WERI-Rb-1 (cell line): ENCODE data around the gene DDX41.

Experiments
- DNase-seq: peaks from one replicate; pipeline ENCODE4 v3.0.0-alpha.2; 2020
- H3K27ac ChIP-seq: fragments of 250-450 bp; sonication (Bioruptor Pico); 2 replicates; pipeline ENCODE4 v1.5.1; 2020; ENCODE audit warnings: mild to moderate bottlenecking, moderate library complexity
- H3K27me3 ChIP-seq: fragments of 250-450 bp; sonication (Bioruptor Pico); 2 replicates; pipeline ENCODE4 v1.5.1; 2021; ENCODE audit warnings: mild to moderate bottlenecking, low read depth, moderate library complexity; ENCODE audit not compliant: insufficient read depth, severe bottlenecking
- H3K36me3 ChIP-seq: fragments of 250-450 bp; sonication (Bioruptor Pico); 2 replicates; pipeline ENCODE4 v1.5.1; 2020; ENCODE audit warnings: mild to moderate bottlenecking, moderate library complexity
- H3K4me3 ChIP-seq: 2 replicates; pipeline ENCODE4 v1.5.1; 2011; ENCODE audit warnings: low read depth, mild to moderate bottlenecking, control low read depth, low read length
- H3K9me3 ChIP-seq: fragments of 250-450 bp; sonication (Bioruptor Pico); 2 replicates; pipeline ENCODE4 v1.5.1; 2021; ENCODE audit warnings: mild to moderate bottlenecking, moderate library complexity; ENCODE audit not compliant: severe bottlenecking
- CTCF ChIP-seq: IDR thresholded peaks from 2 replicates; pipeline ENCODE4 v1.5.1; 2011; ENCODE audit warnings: low read depth, mild to moderate bottlenecking, control low read depth, inconsistent platforms, low read length

Gene DDX41

GRCh38 chr5:177474846-177475562 lies 41.8 kb downstream of the DDX41 start:
- Histone ChIP-seq H3K36me3 (peaks cover 19% of the 10 kb centered on the region), H3K27me3 (no peaks in the 10 kb centered on the region), H3K9me3 (no peaks in the 10 kb centered on the region), H3K4me3 (no peak overlapping the region), H3K27ac (no peak overlapping the region; the same call in 1 of the 2 replicates)
- no peak for DNase-seq
- TF ChIP-seq CTCF, result no peak

GRCh38 chr5:177474002-177474476 lies 42.7 kb downstream of the DDX41 start:
- peaks cover 23% of the 10 kb centered on the region for H3K36me3 ChIP-seq
- DNase-seq, result no peak
- H3K27ac ChIP-seq, result no peak overlapping the region
- no peaks in the 10 kb centered on the region for H3K9me3 ChIP-seq
- H3K27me3 ChIP-seq, result no peaks in the 10 kb centered on the region
- TF ChIP-seq CTCF, result no peak
- no peak overlapping the region for H3K4me3 ChIP-seq

GRCh38 chr5:177473443-177474001 lies 43.2 kb downstream of the DDX41 start, which contains the start of gene DBN1:
DBN1 (minus strand) TSS chr5:177473634; CDS start chr5:177473521, 113 bp downstream.
- Histone ChIP-seq H3K36me3 (peaks cover 28% of the 10 kb centered on the region), H3K9me3 (no peaks in the 10 kb centered on the region), H3K4me3 (peak within 1 kb of the TSS; percentile 65), H3K27ac (peak within 1 kb of the TSS; percentile 84), H3K27me3 (no peaks in the 10 kb centered on the region)
- no peak for TF ChIP-seq CTCF
- peak; percentile 32 for DNase-seq

GRCh38 chr5:177472460-177473442 lies 44.0 kb downstream of the DDX41 start:
- Histone ChIP-seq H3K27ac (peak overlapping the region; percentile 84), H3K9me3 (no peaks in the 10 kb centered on the region), H3K4me3 (peak overlapping the region; percentile 65), H3K27me3 (no peaks in the 10 kb centered on the region), H3K36me3 (peaks cover 34% of the 10 kb centered on the region)
- DNase-seq, result peak; percentile 57
- no peak for TF ChIP-seq CTCF

GRCh38 chr5:177471610-177472356 lies 45.0 kb downstream of the DDX41 start:
- Histone ChIP-seq H3K9me3 (no peaks in the 10 kb centered on the region), H3K27ac (peak overlapping the region; percentile 84), H3K27me3 (no peaks in the 10 kb centered on the region), H3K36me3 (peaks cover 43% of the 10 kb centered on the region), H3K4me3 (peak overlapping the region; percentile 65)
- DNase-seq, result no peak
- no peak for TF ChIP-seq CTCF
